ENCODE results near the gene HOXB4. TPM values are rescaled to one million over a fixed set of nuclear protein-coding genes. Genes with fewer than 3 reads are reported as not detected.

HOXB4 gene
- total and polyA plus RNA-seq, 8 donors, result 0.45 to 5.1 (median 2.1) TPM; not detected in 2

- peaks cover 14 to 66% (median 45%) of the 10 kb centered on the region in 4 donors for H3K4me1 ChIP-seq
- peak overlapping the region in 4 of 5 donors; percentile 90 to 95 (median 93) for H3K27ac ChIP-seq
- H3K9me3 ChIP-seq, result no peaks in the 10 kb centered on the region
- no peak overlapping the region for H3K4me3 ChIP-seq
- WGBS, 5 donors, result 87 to 100% (median 94%) methylated on average over 1 of the region's 1 CpG
- intact Hi-C loops (cut with DNase I; ENCODE audit: low total_unique reads), result no loop called here
- no peak for DNase-seq
- peaks cover 4 to 98% (median 39%) of the 10 kb centered on the region in 3 donors for H3K27me3 ChIP-seq
- TF ChIP-seq POLR2AphosphoS5 (IDR thresholded peaks at IDR 0.05) (no peak), CTCF (IDR thresholded peaks at IDR 0.05) (no peak), POLR2A (IDR thresholded peaks at IDR 0.05) (no peak), EP300 (IDR thresholded peaks at IDR 0.05) (no peak)
- H3K36me3 ChIP-seq, result peaks cover 0 to 14% (median 6%) of the 10 kb centered on the region in 4 donors
Observed at GRCh38 chr17:48545539-48545938, 32.6 kb downstream of the HOXB4 start.

- TF ChIP-seq POLR2AphosphoS5 (IDR thresholded peaks at IDR 0.05) (no peak), EP300 (IDR thresholded peaks at IDR 0.05) (no peak), POLR2A (IDR thresholded peaks at IDR 0.05) (no peak), CTCF (IDR thresholded peaks at IDR 0.05) (no peak)
- WGBS, 5 donors, result 25 to 53% (median 46%) methylated on average over 12 of the region's 12 CpGs
- peaks cover 4 to 92% (median 34%) of the 10 kb centered on the region in 3 donors for H3K27me3 ChIP-seq
- intact Hi-C loops (cut with DNase I; ENCODE audit: low total_unique reads), result no loop called here
- DNase-seq, result peak in 1 of 2 donors; percentile 73
- peak within 1 kb of the TSS; percentile 74 to 95 (median 93) for H3K27ac ChIP-seq
- H3K9me3 ChIP-seq, result no peaks in the 10 kb centered on the region
- peaks cover 14 to 65% (median 43%) of the 10 kb centered on the region in 4 donors for H3K4me1 ChIP-seq
- H3K4me3 ChIP-seq, result peak within 1 kb of the TSS; percentile 62 to 75 (median 66)
- peaks cover 0 to 9% (median under 1%) of the 10 kb centered on the region in 4 donors for H3K36me3 ChIP-seq
Observed at GRCh38 chr17:48545022-48545375, 33.2 kb downstream of the HOXB4 start, which contains the start of gene HOXB2. Gene HOXB2 (minus strand): TSS chr17:48545109. CDS start chr17:48544911, 198 bp downstream.

- Histone ChIP-seq H3K36me3 (peaks cover 0 to 6% (median 0%) of the 10 kb centered on the region in 4 donors), H3K9me3 (no peaks in the 10 kb centered on the region), H3K4me3 (peak overlapping the region; percentile 62 to 75 (median 66)), H3K4me1 (peaks cover 14 to 60% (median 39%) of the 10 kb centered on the region in 4 donors), H3K27me3 (peaks cover 4 to 88% (median 32%) of the 10 kb centered on the region in 3 donors), H3K27ac (peak overlapping the region; percentile 74 to 95 (median 93))
- 5 to 11% (median 9%) methylated on average over 36 to 38 of the region's 38 CpGs for WGBS, 5 donors
- TF ChIP-seq POLR2AphosphoS5 (IDR thresholded peaks at IDR 0.05) (peak; percentile 11 to 42 (median 31)), EP300 (IDR thresholded peaks at IDR 0.05) (no peak)
- DNase-seq, result peak; percentile 62 to 94
- intact Hi-C loops (cut with DNase I; ENCODE audit: low total_unique reads), result no loop called here
Observed at GRCh38 chr17:48544349-48545021, 33.7 kb downstream of the HOXB4 start.

- Histone ChIP-seq H3K4me1 (peaks cover 14 to 54% (median 38%) of the 10 kb centered on the region in 4 donors), H3K27ac (peak overlapping the region; percentile 74 to 95 (median 93)), H3K27me3 (peaks cover 4 to 82% (median 32%) of the 10 kb centered on the region in 3 donors), H3K36me3 (peaks cover 0 to 6% (median 0%) of the 10 kb centered on the region in 4 donors), H3K9me3 (no peaks in the 10 kb centered on the region), H3K4me3 (peak overlapping the region; percentile 62 to 75 (median 66))
- intact Hi-C loops (cut with DNase I; ENCODE audit: low total_unique reads), result no loop called here
- WGBS, 5 donors, result 3 to 12% (median 8%) methylated on average over 20 of the region's 20 CpGs
- no peak for TF ChIP-seq EP300 (IDR thresholded peaks at IDR 0.05)
- TF ChIP-seq POLR2AphosphoS5 (IDR thresholded peaks at IDR 0.05), result no peak
- no peak for TF ChIP-seq CTCF (IDR thresholded peaks at IDR 0.05)
- TF ChIP-seq POLR2A (IDR thresholded peaks at IDR 0.05), result no peak
- DNase-seq, result no peak
Observed at GRCh38 chr17:48543854-48544348, 34.2 kb downstream of the HOXB4 start.
